ENCODE measurements around the gene CPLANE2. TPM values are rescaled to one million over a fixed set of nuclear protein-coding genes. Genes with fewer than 3 reads are reported as not detected.

CPLANE2 gene
- total RNA-seq, 6 donors from 2014 or later, result 3.0 to 11.6 (median 8.0) TPM

DNA sequence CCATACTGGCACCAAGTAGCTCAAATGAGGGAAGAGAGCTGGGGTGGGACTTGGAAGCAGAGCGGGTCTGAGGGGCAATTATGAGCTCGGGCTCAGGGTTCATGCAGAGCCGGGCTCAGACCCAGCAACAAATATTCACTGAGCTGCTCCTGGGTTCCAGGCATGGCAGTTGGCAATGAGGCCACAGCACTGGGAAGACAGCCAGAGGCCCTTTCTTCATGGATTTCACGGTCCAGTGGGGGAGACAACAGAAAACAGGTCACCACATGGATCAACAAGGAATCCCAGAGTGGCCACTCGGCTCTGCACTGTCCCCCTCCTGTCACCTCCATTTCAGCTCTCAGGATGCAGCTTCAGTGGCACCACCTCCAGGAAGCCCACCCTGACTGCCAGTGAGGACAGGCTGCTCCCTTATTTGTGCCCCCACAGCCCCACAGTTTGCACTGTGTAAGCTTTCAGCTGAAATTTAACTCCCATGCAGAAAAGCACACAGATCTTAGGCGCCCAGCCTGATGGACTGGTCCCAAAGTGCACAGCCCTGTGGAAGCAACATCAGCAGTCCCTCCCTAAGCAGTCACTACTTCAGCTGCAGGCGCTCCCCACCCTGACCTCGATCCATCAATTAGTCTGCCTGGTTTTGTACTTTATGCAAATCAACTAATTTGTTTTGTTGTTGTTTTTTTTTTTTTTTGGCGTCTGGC is 46.9 kb downstream of the CPLANE2 start:
- H3K9me3 ChIP-seq, result no peaks in the 10 kb centered on the region
- peaks cover 4 to 9% (median 4%) of the 10 kb centered on the region in 4 donors for H3K4me1 ChIP-seq
- TF ChIP-seq EP300 (IDR thresholded peaks at IDR 0.05), result no peak
- no peak for TF ChIP-seq POLR2A (IDR thresholded peaks at IDR 0.05)
- TF ChIP-seq POLR2AphosphoS5 (IDR thresholded peaks at IDR 0.05), result no peak
- TF ChIP-seq, protein P1, sequence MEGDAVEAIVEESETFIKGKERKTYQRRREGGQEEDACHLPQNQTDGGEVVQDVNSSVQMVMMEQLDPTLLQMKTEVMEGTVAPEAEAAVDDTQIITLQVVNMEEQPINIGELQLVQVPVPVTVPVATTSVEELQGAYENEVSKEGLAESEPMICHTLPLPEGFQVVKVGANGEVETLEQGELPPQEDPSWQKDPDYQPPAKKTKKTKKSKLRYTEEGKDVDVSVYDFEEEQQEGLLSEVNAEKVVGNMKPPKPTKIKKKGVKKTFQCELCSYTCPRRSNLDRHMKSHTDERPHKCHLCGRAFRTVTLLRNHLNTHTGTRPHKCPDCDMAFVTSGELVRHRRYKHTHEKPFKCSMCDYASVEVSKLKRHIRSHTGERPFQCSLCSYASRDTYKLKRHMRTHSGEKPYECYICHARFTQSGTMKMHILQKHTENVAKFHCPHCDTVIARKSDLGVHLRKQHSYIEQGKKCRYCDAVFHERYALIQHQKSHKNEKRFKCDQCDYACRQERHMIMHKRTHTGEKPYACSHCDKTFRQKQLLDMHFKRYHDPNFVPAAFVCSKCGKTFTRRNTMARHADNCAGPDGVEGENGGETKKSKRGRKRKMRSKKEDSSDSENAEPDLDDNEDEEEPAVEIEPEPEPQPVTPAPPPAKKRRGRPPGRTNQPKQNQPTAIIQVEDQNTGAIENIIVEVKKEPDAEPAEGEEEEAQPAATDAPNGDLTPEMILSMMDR (IDR thresholded peaks at IDR 0.05), result no peak
- whole genome bisulfite sequencing, 2 donors, result 67 to 72% methylated on average over 6 to 9 of the region's 9 CpGs
- no peaks in the 10 kb centered on the region for H3K27me3 ChIP-seq
- DNase-seq (no peak), ATAC-seq (ENCODE audit: low FRiP score in 2 of 2) (peak in 1 of 2 donors; percentile 4)
- no peak overlapping the region for H3K27ac ChIP-seq
- H3K4me3 ChIP-seq, result no peak overlapping the region
- no peaks in the 10 kb centered on the region for H3K36me3 ChIP-seq

DNA sequence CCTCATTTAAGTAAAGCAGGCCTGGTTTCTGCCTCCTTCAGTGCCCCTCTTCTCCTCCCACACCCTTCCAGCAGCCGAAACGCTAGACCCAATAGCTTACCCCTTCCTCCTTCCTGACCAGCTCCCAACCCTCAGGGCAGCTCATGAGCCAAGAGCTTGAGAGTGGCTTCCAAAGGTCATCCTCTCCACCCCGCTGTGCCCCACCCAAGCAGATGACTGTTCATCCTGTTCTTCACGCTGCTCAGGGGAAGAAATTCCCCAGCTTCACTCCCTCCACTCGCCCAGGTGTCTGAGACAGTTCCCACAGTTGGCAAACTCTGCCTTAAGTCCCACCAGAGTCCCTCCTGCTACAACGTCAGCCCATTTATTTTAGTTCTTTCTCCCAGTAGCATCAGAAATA is 48.0 kb downstream of the CPLANE2 start:
- H3K36me3 ChIP-seq, result no peaks in the 10 kb centered on the region
- DNase-seq (no peak), ATAC-seq (ENCODE audit: low FRiP score in 2 of 2) (peak in 1 of 2 donors; percentile 57)
- no peak overlapping the region for H3K4me3 ChIP-seq
- peaks cover 4 to 11% (median 5%) of the 10 kb centered on the region in 4 donors for H3K4me1 ChIP-seq
- no peaks in the 10 kb centered on the region for H3K9me3 ChIP-seq
- 40 to 42% methylated on average over 6 of the region's 6 CpGs for WGBS, 2 donors
- no peak overlapping the region for H3K27ac ChIP-seq
- TF ChIP-seq POLR2AphosphoS5 (IDR thresholded peaks at IDR 0.05), result no peak
- TF ChIP-seq, protein P1 (IDR thresholded peaks at IDR 0.05), result no peak
- TF ChIP-seq EP300 (IDR thresholded peaks at IDR 0.05), result no peak
- no peak for TF ChIP-seq POLR2A (IDR thresholded peaks at IDR 0.05)
- H3K27me3 ChIP-seq, result no peaks in the 10 kb centered on the region

DNA sequence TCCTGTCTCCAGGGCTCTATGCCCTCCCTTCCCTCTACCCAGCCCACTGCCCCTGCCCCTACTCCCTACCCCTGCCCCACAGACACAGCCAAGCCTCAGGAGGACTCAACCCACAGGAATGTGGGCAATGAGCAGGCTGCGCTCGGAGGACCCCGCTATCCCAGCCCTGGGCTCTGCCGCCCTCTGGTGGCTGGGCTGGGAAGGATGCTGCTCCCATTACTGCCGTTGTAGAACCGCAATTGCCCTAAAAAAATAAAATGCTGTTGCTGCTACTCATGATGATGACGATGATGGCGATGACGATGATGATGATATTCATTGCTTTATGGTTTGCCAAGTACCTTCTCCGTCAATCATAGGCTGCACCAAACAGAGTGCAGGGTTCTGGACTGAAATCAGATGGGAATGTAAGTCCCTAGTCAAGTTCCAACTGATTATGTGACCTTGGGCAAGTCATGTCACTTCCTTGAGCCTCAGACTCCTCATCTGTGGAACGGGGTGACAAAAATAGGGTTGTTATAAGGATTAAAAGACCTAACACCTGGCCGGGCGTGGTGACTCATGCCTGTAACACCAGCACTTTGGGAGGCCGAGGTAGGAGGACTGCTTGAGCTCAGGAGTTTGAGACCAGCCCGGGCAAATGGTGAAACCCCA is 49.1 kb downstream of the CPLANE2 start:
- no peaks in the 10 kb centered on the region for H3K36me3 ChIP-seq
- ATAC-seq (ENCODE audit: low FRiP score in 2 of 2), result peak; percentile 66 to 88
- H3K4me1 ChIP-seq, result peaks cover 8 to 18% (median 12%) of the 10 kb centered on the region in 4 donors
- no peaks in the 10 kb centered on the region for H3K9me3 ChIP-seq
- DNase-seq, result peak; percentile 75 to 93
- WGBS, 2 donors, result 22 to 30% methylated on average over 10 to 15 of the region's 15 CpGs
- H3K27me3 ChIP-seq, result no peaks in the 10 kb centered on the region
- no peak overlapping the region for H3K27ac ChIP-seq
- TF ChIP-seq POLR2AphosphoS5 (IDR thresholded peaks at IDR 0.05) (no peak), EP300 (IDR thresholded peaks at IDR 0.05) (no peak), POLR2A (IDR thresholded peaks at IDR 0.05) (no peak)
- TF ChIP-seq, protein P1 (IDR thresholded peaks at IDR 0.05), result peak; percentile 89 to 96 (median 94)
- H3K4me3 ChIP-seq, result no peak overlapping the region

DNA sequence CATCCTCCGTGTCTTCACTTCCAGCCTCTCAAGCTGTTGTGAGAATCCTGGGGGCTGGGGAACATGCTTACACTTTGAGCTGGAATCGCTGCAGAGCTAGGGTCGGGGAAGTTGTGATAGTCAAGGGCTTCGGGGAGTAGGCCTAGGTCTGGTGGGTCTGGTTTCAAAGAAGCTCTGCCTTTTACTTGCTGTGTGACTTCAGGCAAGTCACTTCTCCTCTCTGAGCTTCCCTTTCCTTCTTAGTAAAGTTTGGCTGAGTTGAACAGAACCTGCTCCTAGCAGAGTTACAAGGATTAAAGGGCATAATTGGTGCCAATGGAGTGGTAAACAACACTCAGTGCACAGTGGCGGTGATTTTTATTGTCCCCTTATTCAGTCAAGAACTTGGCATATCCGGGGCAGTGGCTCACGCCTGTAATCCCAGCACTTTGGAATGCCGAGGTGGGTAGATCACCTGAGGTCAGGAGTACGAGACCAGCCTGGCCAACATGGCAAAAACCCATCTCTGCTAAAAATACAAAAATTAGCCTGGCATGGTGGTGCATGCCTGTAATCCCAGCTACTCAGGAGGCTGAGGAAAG is 50.2 kb downstream of the CPLANE2 start:
- Histone ChIP-seq H3K36me3 (no peaks in the 10 kb centered on the region), H3K4me3 (no peak overlapping the region), H3K4me1 (peaks cover 17 to 29% (median 23%) of the 10 kb centered on the region in 4 donors), H3K9me3 (no peaks in the 10 kb centered on the region), H3K27me3 (no peaks in the 10 kb centered on the region), H3K27ac (no peak overlapping the region)
- WGBS, 2 donors, result 80 to 84% methylated on average over 9 of the region's 9 CpGs
- DNase-seq (no peak), ATAC-seq (ENCODE audit: low FRiP score in 2 of 2) (no peak)
- TF ChIP-seq, protein P1 (IDR thresholded peaks at IDR 0.05), result no peak
- no peak for TF ChIP-seq POLR2AphosphoS5 (IDR thresholded peaks at IDR 0.05)
- TF ChIP-seq POLR2A (IDR thresholded peaks at IDR 0.05), result no peak
- no peak for TF ChIP-seq EP300 (IDR thresholded peaks at IDR 0.05)

All from upper lobe of left lung (tissue), 6 donors.